Central memory CD8-positive, alpha-beta T cell (primary cell): ENCODE data around the gene MYO18B.
"Not testable (repeated sequence)": the region's sequence is repeated elsewhere in the genome, so short reads cannot be mapped to it uniquely, and the experiment has no call there.

Experiments used
- ATAC-seq: fragments of 150-1000 bp; cut with Tn5 transposase; replicated peaks from 2 replicates; pipeline ENCODE4 v1.10.0; 2022; ENCODE audit warnings: mild to moderate bottlenecking, moderate FRiP score, moderate number of reproducible peaks; ENCODE audit not compliant: poor library complexity, severe bottlenecking; ENCODE audit errors: extremely low read depth
- DNase-seq, 2 donors: peaks; one replicate each; pipeline ENCODE4 v3.0.0; 2021; ENCODE audit warnings: low spot score in 2 of 2
- H3K27ac Mint-ChIP-seq: one replicate; pipeline ENCODE4 v1.8.0; 2022; ENCODE audit warnings: low read depth, mild to moderate bottlenecking, moderate library complexity, mixed read lengths
- H3K27me3 Mint-ChIP-seq: one replicate; pipeline ENCODE4 v1.8.0; 2022; ENCODE audit warnings: mixed read lengths
- H3K36me3 Mint-ChIP-seq: one replicate; pipeline ENCODE4 v1.8.0; 2022; ENCODE audit warnings: mild to moderate bottlenecking, moderate library complexity, mixed read lengths; ENCODE audit not compliant: insufficient read depth
- H3K4me1 Mint-ChIP-seq: one replicate; pipeline ENCODE4 v1.8.0; 2022; ENCODE audit warnings: mixed read lengths
- H3K4me3 Mint-ChIP-seq: one replicate; pipeline ENCODE4 v1.8.0; 2022; ENCODE audit warnings: mild to moderate bottlenecking, moderate library complexity, mixed read lengths
- H3K9me3 Mint-ChIP-seq: one replicate; pipeline ENCODE4 v1.8.0; 2022; ENCODE audit warnings: mixed read lengths

MYO18B gene

GRCh38 chr22:25970374-25970911, 228.5 kb downstream of the MYO18B start:
- ATAC-seq = no peak
- no peak overlapping the region for H3K4me3 Mint-ChIP-seq
- no peak for DNase-seq
- no peaks in the 10 kb centered on the region for H3K36me3 Mint-ChIP-seq
- H3K27me3 Mint-ChIP-seq = peaks cover 10% of the 10 kb centered on the region
- H3K27ac Mint-ChIP-seq = no peak overlapping the region
- H3K4me1 Mint-ChIP-seq = no peaks in the 10 kb centered on the region
- H3K9me3 Mint-ChIP-seq = no peaks in the 10 kb centered on the region

GRCh38 chr22:25970999-25971811, 229.2 kb downstream of the MYO18B start:
- DNase-seq = no peak
- H3K36me3 Mint-ChIP-seq = no peaks in the 10 kb centered on the region
- no peaks in the 10 kb centered on the region for H3K9me3 Mint-ChIP-seq
- H3K27me3 Mint-ChIP-seq = peaks cover 8% of the 10 kb centered on the region
- H3K27ac Mint-ChIP-seq = no peak overlapping the region
- no peak overlapping the region for H3K4me3 Mint-ChIP-seq
- no peak for ATAC-seq
- no peaks in the 10 kb centered on the region for H3K4me1 Mint-ChIP-seq

GRCh38 chr22:25972397-25972796, 230.4 kb downstream of the MYO18B start:
- H3K36me3 Mint-ChIP-seq = no peaks in the 10 kb centered on the region
- no peaks in the 10 kb centered on the region for H3K4me1 Mint-ChIP-seq
- DNase-seq (no peak), ATAC-seq (no peak)
- no peaks in the 10 kb centered on the region for H3K27me3 Mint-ChIP-seq
- no peaks in the 10 kb centered on the region for H3K9me3 Mint-ChIP-seq
- H3K27ac Mint-ChIP-seq = no peak overlapping the region
- no peak overlapping the region for H3K4me3 Mint-ChIP-seq

- Mint-ChIP-seq H3K27ac (no peak overlapping the region), H3K36me3 (no peaks in the 10 kb centered on the region), H3K4me1 (no peaks in the 10 kb centered on the region)
These were observed 234.4 kb downstream of the MYO18B start for GRCh38 chr22:25976356-25976755.

GRCh38 chr22:25979968-25980367, 238.0 kb downstream of the MYO18B start:
- ATAC-seq (no peak), DNase-seq (no peak)
- Mint-ChIP-seq H3K27me3 (peaks cover 33% of the 10 kb centered on the region), H3K9me3 (no peaks in the 10 kb centered on the region), H3K27ac (no peak overlapping the region), H3K36me3 (no peaks in the 10 kb centered on the region), H3K4me3 (no peak overlapping the region), H3K4me1 (no peaks in the 10 kb centered on the region)

More at GRCh38 chr22:25976356-25976755, 234.4 kb downstream of the MYO18B start:
- no peaks in the 10 kb centered on the region for H3K9me3 Mint-ChIP-seq
- no peak for ATAC-seq
- DNase-seq = no peak
- peaks cover 13% of the 10 kb centered on the region for H3K27me3 Mint-ChIP-seq
- H3K4me3 Mint-ChIP-seq = no peak overlapping the region

- not testable (repeated sequence) for H3K9me3 Mint-ChIP-seq, DNase-seq, ATAC-seq, H3K27ac Mint-ChIP-seq, H3K4me1 Mint-ChIP-seq, H3K4me3 Mint-ChIP-seq, H3K36me3 Mint-ChIP-seq
- peaks cover 33% of the 10 kb centered on the region for H3K27me3 Mint-ChIP-seq
These were observed 242.9 kb downstream of the MYO18B start for GRCh38 chr22:25984911-25985310.

GRCh38 chr22:25987948-25988347, 246.0 kb downstream of the MYO18B start:
- DNase-seq = no peak
- Mint-ChIP-seq H3K27ac (no peak overlapping the region), H3K4me1 (no peaks in the 10 kb centered on the region), H3K9me3 (no peaks in the 10 kb centered on the region), H3K4me3 (no peak overlapping the region), H3K36me3 (peaks cover 1% of the 10 kb centered on the region), H3K27me3 (peaks cover 18% of the 10 kb centered on the region)
- no peak for ATAC-seq

GRCh38 chr22:25990940-25991339, 249.0 kb downstream of the MYO18B start:
- H3K4me1 Mint-ChIP-seq = no peaks in the 10 kb centered on the region
- peaks cover 1% of the 10 kb centered on the region for H3K36me3 Mint-ChIP-seq
- no peaks in the 10 kb centered on the region for H3K9me3 Mint-ChIP-seq
- ATAC-seq = no peak
- no peak overlapping the region for H3K4me3 Mint-ChIP-seq
- H3K27me3 Mint-ChIP-seq = peaks cover 12% of the 10 kb centered on the region
- H3K27ac Mint-ChIP-seq = no peak overlapping the region
- DNase-seq = no peak

- Mint-ChIP-seq H3K27me3 (peaks cover 9% of the 10 kb centered on the region), H3K27ac (no peak overlapping the region), H3K36me3 (peaks cover 1% of the 10 kb centered on the region), H3K4me3 (no peak overlapping the region), H3K4me1 (no peaks in the 10 kb centered on the region), H3K9me3 (no peaks in the 10 kb centered on the region)
- no peak for DNase-seq
- no peak for ATAC-seq
These were observed 250.3 kb downstream of the MYO18B start for GRCh38 chr22:25992331-25992730.

- Mint-ChIP-seq H3K27ac (no peak overlapping the region), H3K27me3 (peaks cover 19% of the 10 kb centered on the region), H3K9me3 (peaks cover 5% of the 10 kb centered on the region), H3K4me1 (no peaks in the 10 kb centered on the region), H3K4me3 (no peak overlapping the region), H3K36me3 (no peaks in the 10 kb centered on the region)
- ATAC-seq = no peak
- DNase-seq = no peak
These were observed 254.7 kb downstream of the MYO18B start for GRCh38 chr22:25996669-25997068.

- Mint-ChIP-seq H3K9me3 (peaks cover 5% of the 10 kb centered on the region), H3K27me3 (peaks cover 22% of the 10 kb centered on the region), H3K4me3 (no peak overlapping the region), H3K36me3 (no peaks in the 10 kb centered on the region), H3K27ac (no peak overlapping the region), H3K4me1 (no peaks in the 10 kb centered on the region)
- DNase-seq = no peak
- ATAC-seq = no peak
These were observed 256.1 kb downstream of the MYO18B start for GRCh38 chr22:25997886-25998775.

GRCh38 chr22:26002456-26002855, 260.5 kb downstream of the MYO18B start:
- DNase-seq (no peak), ATAC-seq (no peak)
- Mint-ChIP-seq H3K27ac (no peak overlapping the region), H3K27me3 (peaks cover 13% of the 10 kb centered on the region), H3K4me3 (no peak overlapping the region), H3K36me3 (no peaks in the 10 kb centered on the region), H3K4me1 (no peaks in the 10 kb centered on the region), H3K9me3 (peaks cover 5% of the 10 kb centered on the region)
